GM19193 (cell line): ENCODE data around the gene COL4A1.

Experiments
- POLR2A ChIP-seq: IDR thresholded peaks from 4 replicates; pipeline ENCODE4 v1.6.1; 2011; ENCODE audit not compliant: insufficient read depth, insufficient read length; ENCODE audit errors: extremely low read depth

COL4A1 gene

DNA sequence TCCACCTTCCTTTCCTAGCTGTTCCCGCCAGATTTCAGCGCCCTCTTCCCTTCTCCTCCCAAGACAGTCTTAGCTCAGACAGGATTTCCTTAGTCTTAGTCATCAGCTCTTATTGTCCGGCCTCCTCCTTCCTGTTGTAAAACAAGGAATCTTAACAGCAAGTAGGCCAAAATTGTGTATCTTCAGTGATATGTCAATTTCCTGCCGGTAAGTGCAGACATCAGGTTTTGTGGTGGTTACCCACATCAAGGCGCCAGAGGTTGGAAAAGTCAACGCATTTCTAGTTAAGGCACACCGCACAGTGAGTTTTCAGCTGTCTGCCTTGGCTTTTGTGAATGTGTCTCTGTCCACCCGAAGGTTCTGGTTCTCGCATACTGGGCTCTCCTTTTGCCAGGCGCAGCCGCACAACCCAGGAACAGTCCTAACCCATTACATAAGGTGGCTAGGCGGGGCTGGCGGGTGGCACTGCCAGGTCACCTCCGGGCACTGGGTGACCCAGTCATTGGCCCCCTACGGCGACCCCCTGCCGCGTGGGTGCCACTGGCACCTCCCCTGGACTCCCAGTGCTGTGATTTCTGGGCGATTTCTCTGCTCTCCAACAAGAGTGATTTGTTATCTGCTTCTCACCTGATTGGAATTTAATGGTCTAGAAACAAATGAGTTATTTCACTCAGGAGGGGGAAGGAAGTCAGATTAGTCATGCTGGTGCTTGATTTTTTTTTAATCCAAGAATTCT, 13.0 kb upstream of the COL4A1 start:
- TF ChIP-seq POLR2A = no peak

DNA sequence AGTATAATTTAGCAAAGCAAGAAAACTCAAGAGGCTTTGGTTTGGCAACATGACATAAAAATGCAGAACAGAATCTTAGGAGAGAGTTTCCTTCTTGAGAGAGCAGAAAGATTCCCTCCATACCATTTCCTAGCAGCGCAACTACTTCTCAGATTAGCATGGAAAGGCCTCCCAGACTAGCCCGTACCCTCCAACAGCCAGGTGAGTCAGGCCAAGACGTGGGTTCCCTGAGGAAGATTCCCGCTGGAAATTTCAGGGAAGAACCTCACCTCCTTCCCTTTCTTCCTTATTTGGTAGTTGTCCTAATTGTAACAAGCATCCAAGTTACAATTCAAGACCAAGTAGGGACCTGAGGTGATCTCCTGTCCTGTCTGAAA, 12.4 kb upstream of the COL4A1 start:
- no peak for TF ChIP-seq POLR2A

DNA sequence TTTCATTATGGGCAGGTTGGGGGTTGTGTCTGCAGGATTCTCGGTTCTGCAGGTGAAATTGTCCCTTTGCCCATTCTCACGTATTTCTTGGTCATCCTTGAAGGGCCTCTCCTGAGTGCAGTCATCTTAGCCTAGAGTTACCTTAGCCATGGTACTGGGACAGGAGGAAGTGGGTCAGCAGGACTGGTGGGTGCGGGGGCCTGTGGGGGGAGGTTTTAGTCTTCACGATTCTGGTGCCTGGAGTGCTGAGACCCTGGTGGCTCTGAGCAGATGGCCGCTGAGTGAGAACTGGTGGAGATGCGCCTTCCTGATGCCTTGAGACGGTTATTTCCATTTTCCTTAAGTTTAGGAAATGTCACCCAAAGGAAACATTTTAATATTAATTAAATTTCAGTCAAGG, 12.0 kb upstream of the COL4A1 start:
- no peak for TF ChIP-seq POLR2A

DNA sequence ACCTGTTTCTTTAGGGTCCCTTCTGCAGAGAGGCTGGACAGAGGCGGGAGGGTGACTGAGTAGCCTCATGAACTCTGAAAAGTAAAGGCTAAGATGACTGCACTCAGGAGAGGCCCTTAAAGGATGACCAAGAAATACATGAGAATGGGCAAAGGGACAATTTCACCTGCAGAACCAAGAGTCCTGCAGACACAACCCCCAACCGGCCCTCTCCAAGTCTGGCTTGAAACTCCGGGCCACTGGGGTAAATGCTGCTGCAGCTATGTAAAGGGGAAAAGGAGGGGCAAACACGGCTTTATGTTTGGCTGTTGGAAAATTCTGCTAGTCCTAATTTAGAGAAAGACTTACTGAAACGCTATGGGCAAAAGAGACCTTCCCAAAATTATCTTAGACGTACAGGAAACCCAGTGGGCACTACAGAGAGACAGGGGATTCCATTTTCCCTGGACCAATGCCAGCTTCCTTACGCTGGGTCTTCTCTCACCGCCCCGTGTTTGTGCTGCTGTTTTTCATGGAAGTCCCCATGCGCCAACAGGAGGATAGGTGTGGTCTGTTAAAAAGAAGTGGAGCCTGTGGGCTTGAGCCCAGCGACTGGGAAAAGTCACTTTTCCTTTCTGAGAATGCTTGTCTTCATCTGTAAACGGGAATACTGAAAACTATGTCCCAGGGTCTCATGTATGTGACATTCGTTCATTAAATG, 10.7 kb upstream of the COL4A1 start:
- no peak for TF ChIP-seq POLR2A

DNA sequence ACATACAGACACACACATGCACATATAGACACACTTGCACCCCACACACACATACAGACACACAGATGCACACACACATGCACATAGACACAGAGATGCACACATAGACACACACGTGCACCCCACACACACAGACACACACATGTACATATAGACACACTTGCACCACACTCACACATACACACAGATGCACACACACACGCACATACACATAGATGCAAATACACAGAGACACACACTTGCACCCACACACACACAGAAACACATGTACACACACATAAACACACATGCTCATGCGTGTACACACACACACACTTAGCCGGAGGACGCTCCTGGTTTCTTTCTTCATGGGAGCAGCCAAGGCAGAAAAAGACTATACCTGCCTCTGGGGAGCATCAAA, 10.1 kb upstream of the COL4A1 start:
- no peak for TF ChIP-seq POLR2A

DNA sequence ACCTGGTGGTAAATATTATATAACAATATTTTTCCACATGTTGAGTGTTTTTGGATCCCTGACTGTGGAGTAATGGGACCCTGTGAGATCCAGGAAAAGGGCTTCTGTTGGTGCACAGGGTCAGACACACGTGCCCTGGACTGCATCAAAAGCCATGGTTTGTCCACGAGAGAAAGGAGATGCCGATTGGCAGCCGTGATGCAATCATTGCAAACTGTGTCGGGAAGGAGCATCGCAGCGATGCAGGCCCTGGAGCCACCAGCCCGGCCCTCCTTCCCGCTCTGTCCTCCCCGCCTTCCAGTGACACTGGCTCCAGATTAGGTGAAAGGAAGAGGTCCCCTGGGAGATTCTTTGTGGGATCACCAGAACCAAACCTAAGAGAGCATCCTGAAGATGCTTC, 9.2 kb upstream of the COL4A1 start:
- TF ChIP-seq POLR2A = no peak

DNA sequence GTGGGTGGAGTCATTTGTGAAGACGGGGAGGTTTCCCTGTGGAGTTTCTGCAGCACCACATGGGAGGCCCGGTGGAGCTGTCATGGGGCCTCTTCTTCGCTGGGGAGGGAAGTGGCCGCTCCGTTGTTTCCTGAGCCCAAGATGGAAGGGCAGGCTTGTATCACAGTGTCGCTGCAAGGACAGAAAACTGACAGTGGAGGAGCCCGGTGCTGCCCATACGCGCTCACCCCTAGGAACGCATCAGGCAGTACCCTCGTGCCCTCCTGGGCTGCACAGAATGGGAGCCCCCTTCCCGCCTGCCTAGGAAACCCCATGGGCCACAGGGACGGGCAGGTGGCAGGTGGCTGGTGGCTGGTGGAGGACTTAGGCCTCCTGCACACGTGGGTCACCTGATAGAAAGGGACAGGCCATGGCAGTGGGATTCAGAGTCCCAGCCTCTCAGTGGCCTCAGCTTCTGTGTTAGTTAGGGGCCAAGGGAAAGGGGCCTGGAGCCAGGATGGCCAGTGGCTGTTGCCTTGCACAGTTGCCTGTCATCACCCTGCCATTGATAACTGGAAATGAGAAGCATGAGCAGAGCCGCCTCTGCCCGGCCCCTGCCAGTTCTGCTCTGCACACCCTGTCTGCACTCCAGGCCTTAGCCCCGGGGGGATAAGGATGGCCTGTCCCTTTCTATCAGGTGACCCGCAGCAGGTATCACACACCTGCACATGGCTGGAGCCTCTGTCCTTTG, 7.7 kb upstream of the COL4A1 start:
- no peak for TF ChIP-seq POLR2A

DNA sequence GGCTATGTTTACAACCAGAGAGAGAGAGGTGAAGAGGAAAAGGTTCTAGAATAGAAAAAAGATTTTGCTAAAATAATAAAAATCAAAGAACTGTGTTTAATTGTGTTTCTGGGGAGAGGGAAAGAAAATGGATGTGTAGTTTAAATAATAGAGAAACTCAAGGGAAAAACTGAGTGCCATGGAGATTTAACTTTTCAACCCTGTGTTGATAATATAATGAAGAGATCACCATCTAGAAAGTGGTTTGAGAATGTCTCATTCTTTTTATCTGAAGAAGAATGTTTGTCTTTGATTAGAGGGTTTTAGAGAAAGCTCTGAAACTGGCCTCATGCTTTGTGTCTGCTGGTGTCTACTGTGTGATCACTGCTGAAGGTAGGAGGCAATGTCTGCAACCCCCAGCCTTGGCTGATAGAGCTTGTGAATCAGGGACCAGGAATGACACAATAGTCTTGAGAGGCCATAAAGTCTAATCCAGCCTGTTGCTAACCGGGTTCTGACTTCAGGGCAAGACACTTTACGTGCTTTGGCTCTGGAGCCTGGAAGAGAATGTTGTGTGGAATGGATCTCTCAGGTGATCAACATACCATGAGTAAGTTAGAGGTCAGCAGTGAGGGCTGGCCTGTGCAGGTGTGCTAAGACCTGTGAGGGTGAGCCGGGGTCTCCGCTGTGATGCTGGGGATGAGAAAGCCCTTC, 5.5 kb upstream of the COL4A1 start:
- TF ChIP-seq POLR2A = no peak

DNA sequence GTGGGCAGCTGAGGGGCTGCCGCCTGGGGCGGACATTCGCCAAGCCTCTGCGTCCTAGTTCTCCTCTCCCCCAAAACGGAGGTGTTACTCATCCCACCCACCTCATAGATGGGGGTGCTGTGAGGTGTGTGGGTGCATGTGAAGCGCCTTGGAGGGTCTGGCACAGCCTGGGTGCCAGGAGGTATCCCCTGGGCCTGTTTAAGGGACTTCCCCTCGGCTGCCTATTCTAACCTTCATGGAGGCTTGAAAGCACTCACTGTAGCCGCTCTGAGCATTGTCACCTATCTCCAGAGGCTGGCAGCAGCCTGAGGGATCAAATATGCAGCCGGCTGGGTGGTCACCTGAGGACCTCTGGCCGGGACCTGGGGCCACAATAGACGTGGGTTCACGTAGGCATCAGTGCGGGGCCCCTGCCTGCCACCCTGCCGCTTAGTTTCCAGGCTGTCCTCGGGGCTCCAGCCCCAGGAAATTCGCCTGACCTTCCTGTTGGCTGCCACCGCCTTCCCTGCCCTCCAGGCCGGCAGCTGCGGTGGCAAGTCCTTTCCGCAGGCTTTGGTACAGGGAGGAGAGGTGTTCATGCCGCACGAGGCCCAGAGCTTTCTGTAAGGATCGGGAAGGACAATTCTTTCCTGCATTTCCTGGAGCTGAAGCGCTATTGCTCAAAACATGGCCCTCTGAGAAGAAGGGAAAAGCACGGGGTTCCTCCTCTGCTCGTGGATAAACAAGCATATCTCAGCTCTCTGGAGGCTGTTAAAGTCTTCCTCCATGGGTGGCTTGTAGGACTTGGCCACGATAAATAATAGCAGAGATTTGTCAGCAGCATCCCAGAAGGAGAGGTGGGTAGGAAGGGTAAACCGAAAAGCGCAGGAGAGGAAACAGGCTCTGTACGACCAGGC, 4.7 kb upstream of the COL4A1 start:
- no peak for TF ChIP-seq POLR2A

DNA sequence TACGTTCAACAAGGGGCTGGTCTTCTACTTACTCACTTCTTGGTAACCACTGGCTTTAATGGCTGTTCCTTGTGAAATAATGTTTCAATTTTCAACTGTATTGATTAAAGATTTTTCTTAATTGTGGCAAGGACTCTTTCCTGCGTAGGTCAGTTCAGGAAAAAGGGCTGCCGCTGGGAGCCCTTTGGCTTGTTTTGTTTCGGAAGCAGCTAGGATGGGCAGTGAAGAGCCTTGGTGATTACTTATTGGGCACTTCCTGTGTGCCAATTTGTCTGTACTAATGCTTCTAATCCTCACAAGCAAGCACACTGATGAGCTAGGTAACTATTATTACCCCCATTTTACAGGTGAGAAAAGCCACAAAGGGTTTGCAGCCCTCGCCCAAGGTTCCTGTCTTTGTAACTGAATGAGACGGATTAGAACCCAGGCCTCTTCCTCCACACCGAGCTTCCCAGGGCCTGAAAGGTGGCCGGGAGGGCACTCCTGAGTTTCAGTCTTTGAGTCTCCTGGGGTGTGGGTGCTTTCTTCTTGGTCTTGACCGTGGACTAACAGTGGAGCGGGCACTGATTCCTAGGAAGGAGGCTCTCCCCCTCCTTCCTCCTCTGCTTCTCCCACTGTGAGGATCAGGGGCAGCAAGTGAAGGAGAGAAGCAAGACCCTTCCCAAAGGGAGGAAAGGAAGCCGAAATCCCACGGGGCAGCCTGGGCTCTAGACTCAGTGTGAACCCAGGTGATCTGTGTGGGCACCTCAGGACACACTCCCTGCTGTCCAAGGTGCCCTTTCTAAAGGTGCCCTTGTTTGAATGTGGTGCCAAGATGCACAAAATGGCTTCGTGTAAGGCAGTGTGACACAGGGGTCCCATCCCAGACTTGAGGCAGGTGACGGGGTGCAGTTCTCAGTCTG, 3.8 kb upstream of the COL4A1 start:
- TF ChIP-seq POLR2A = no peak

DNA sequence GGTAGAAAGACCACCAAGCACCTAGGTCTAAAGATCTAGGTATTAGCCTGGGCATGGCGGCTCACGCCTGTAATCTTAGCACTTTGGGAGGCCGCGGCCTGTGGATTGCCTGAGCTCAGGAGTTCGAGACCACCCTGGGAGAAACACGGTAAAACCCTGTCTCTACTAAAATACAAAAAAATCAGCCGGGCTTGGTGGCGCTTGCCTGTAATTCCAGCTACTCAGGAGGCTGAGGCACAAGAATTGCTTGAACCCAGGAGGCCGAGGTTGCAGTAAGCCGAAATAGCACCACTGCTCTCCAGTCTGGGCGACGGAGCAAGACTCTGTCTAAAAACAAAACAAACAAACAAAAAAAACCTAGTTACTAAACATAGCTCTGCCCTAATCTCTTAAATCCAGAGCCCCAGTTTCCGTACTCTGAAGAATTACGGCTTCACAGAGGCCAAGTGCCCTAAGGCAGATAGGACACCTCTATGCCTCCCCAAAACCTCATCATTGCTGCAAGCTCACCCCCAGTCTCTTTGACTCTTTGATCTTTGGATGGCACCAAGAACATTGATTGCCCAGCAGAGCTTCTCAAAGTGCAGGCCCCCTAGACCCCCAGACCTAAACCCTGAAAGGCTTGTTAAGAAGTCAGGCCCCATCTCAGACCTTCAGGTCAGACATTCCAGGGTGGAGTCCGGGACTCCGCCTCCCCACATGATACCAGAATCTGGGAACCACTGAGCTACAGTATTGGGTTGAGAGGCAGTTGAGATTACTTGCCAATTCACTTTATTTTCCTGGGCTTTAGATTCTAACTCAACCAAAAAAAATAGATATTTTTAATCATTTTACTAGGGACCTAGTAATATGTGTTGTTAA, 2.9 kb upstream of the COL4A1 start:
- no peak for TF ChIP-seq POLR2A

DNA sequence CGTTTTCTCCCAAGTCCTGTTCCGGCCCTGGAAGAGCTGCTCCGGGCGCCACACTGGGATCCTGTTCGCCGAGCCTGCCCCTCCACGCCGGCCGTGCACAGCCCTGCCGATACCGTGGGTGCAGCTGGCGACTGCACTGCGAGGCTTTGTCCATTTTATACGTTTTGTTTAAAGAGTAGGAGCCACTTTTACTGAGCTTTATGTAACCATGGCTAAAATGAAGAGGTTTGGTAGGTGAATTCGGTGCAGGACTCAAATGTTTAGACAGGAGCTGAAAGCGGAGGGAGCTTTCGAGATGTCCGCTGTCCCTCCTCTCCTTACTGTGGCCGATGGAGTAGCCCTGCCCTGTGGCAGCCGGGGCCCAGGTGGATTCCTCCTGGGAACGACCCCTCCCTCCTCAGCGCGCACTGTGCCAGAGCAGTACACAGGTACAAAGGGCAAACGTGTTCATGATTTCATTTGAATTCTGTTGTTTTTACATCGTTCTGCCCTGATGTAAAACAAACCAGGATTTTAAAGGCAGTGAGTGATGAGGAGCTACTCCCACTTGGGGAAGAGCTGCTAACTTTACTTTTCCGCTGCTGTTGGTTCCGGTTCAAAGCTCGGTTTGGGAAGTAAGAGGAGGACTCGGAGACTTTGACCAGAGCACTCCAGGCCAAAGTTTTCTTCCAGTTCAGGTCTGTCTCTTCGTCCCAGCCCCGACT, 1.9 kb upstream of the COL4A1 start:
- TF ChIP-seq POLR2A = no peak
